H1 (cell line): Measurements from ENCODE around the gene UBASH3A. TPM values are rescaled to one million over a fixed set of nuclear protein-coding genes. Genes with fewer than 3 reads are reported as not detected.

Experiments
- CTCF ChIA-PET: fragments of 300-600 bp; sonication (Branson Sonifier 250); formaldehyde crosslinking; loops from one replicate; lab custom pipeline; 2021; ENCODE audit not compliant: partially characterized antibody; lab: Charles Lee
- POLR2A ChIA-PET: fragments of 300-600 bp; sonication (Branson Sonifier 250); formaldehyde crosslinking; loops from one replicate; lab custom pipeline; 2021; ENCODE audit warnings: inconsistent platforms; ENCODE audit not compliant: partially characterized antibody; lab: Charles Lee
- DNase-seq, 2 experiments: peaks; one replicate each; pipeline versions ENCODE4 v3.0.0 to v3.0.0-alpha.2; 2010 to 2022; ENCODE audit warnings: low spot score in 2 of 2, low read depth in 1 of 2, mixed read lengths in 1 of 2
- FAIRE-seq: peaks from 2 replicates; lab custom pipeline; 2011; peaks lifted over from hg19 to GRCh38; lab: Jason Lieb, UNC
- H2AFZ ChIP-seq: 2 replicates; pipeline ENCODE4 v1.8.1; 2012; ENCODE audit warnings: low read length, inconsistent platforms
- H2AK5ac ChIP-seq: 2 replicates; pipeline ENCODE4 v1.6.1; 2013; ENCODE audit warnings: low read depth, low read length
- H2BK120ac ChIP-seq: replicated peaks from 2 replicates; pipeline ENCODE3; 2013; ENCODE audit warnings: low read depth, low read length, inconsistent platforms
- H2BK12ac ChIP-seq: 2 replicates; pipeline ENCODE4 v1.6.1; 2013; ENCODE audit warnings: low read depth, low read length
- H2BK15ac ChIP-seq: 2 replicates; pipeline ENCODE4 v1.6.1; 2013; ENCODE audit warnings: low read length
- H2BK20ac ChIP-seq: 2 replicates; pipeline ENCODE4 v1.6.1; 2013; ENCODE audit warnings: low read length
- H2BK5ac ChIP-seq: 2 replicates; pipeline ENCODE4 v1.6.1; 2013; ENCODE audit warnings: low read depth, low read length
- H3K14ac ChIP-seq: 2 replicates; pipeline ENCODE4 v1.6.1; 2013; ENCODE audit warnings: inconsistent platforms; ENCODE audit not compliant: insufficient read length
- H3K18ac ChIP-seq: 2 replicates; pipeline ENCODE4 v1.6.1; 2013; ENCODE audit warnings: low read length; ENCODE audit errors: extremely low read depth
- H3K23ac ChIP-seq: 2 replicates; pipeline ENCODE4 v1.6.1; 2013; ENCODE audit warnings: inconsistent platforms; ENCODE audit not compliant: insufficient read length
- H3K23me2 ChIP-seq: 2 replicates; pipeline ENCODE4 v1.6.1; 2013; ENCODE audit warnings: low read depth, low read length
- H3K27ac ChIP-seq: 2 replicates; pipeline ENCODE4 v1.6.1; 2011; ENCODE audit warnings: low read depth, low read length, inconsistent platforms
- H3K27me3 ChIP-seq, 4 experiments: replicated peaks in 1 of 4; 1 replicate in 1 of 4; 2 replicates in 3 of 4; pipeline versions ENCODE4 v1.6.1 to v1.8.1; 2011 to 2013; ENCODE audit warnings: low read length in 3 of 4, mild to moderate bottlenecking in 3 of 4, inconsistent platforms in 2 of 4, mixed read lengths in 2 of 4, moderate library complexity in 1 of 4; ENCODE audit not compliant: control insufficient read depth in 3 of 4, insufficient read depth in 3 of 4; ENCODE audit errors: extremely low read depth in 1 of 4
- H3K36me3 ChIP-seq, 4 experiments: 2 replicates each; pipeline versions ENCODE4 v1.6.1 to v1.8.1; 2011 to 2013; ENCODE audit warnings: mild to moderate bottlenecking in 4 of 4, low read length in 3 of 4, moderate library complexity in 2 of 4, control low read depth in 1 of 4, inconsistent platforms in 1 of 4; ENCODE audit not compliant: insufficient read depth in 4 of 4, control insufficient read depth in 2 of 4
- H3K4ac ChIP-seq: replicated peaks from 2 replicates; pipeline ENCODE3; 2013; ENCODE audit warnings: low read length, low read depth, mixed read lengths, inconsistent platforms; ENCODE audit not compliant: insufficient read length
- H3K4me1 ChIP-seq, 4 experiments: replicated peaks in 1 of 4; 1 replicate in 1 of 4; 2 replicates in 3 of 4; pipeline versions ENCODE4 v1.6.1 to v1.8.1; 2011 to 2013; ENCODE audit warnings: low read length in 3 of 4, inconsistent platforms in 2 of 4, mixed read lengths in 1 of 4; ENCODE audit not compliant: insufficient read depth in 4 of 4, control insufficient read depth in 3 of 4
- H3K4me2 ChIP-seq, 2 experiments: 2 replicates each; pipeline versions ENCODE4 v1.6.1 to v1.8.1; 2011 to 2013; ENCODE audit warnings: low read depth in 2 of 2, low read length in 2 of 2, control low read depth in 1 of 2, inconsistent platforms in 1 of 2, mild to moderate bottlenecking in 1 of 2; ENCODE audit not compliant: insufficient read depth in 1 of 2
- H3K4me3 ChIP-seq, 4 experiments: fragments of 200-600, 300-600 bp in 1 of 4; sonication (generic), shearing (Covaris generic), sonication (Bioruptor Twin) in 1 of 4; 2 replicates each; pipeline versions ENCODE4 v1.5.1 to v1.8.1; 2011 to 2016; ENCODE audit warnings: low read length in 4 of 4, low read depth in 3 of 4, control low read depth in 2 of 4, inconsistent platforms in 2 of 4, mild to moderate bottlenecking in 2 of 4, mixed read lengths in 1 of 4, moderate library complexity in 1 of 4; ENCODE audit not compliant: insufficient read depth in 2 of 4; ENCODE audit errors: extremely low read depth in 1 of 4
- H3K56ac ChIP-seq: replicated peaks from 2 replicates; pipeline ENCODE3; 2013; ENCODE audit warnings: low read depth, mild to moderate bottlenecking, mixed read lengths, low read length, inconsistent platforms; ENCODE audit not compliant: insufficient read length
- H3K79me1 ChIP-seq: 2 replicates; pipeline ENCODE4 v1.6.1; 2013; ENCODE audit warnings: low read depth, low read length, control low read depth
- H3K79me2 ChIP-seq, 2 experiments: 2 replicates each; pipeline versions ENCODE4 v1.6.1 to v1.8.1; 2012 to 2013; ENCODE audit warnings: low read length in 2 of 2, mild to moderate bottlenecking in 2 of 2, inconsistent platforms in 1 of 2; ENCODE audit not compliant: insufficient read depth in 2 of 2, control insufficient read depth in 1 of 2
- H3K9ac ChIP-seq, 4 experiments: replicated peaks in 1 of 4; 1 replicate in 1 of 4; 2 replicates in 3 of 4; pipeline versions ENCODE4 v1.6.1 to v1.8.1; 2011 to 2013; ENCODE audit warnings: low read depth in 3 of 4, low read length in 3 of 4, control low read depth in 2 of 4, mild to moderate bottlenecking in 2 of 4, moderate library complexity in 2 of 4, inconsistent platforms in 1 of 4; ENCODE audit errors: extremely low read depth in 1 of 4
- H3K9me3 ChIP-seq, 2 experiments: 2 replicates each; pipeline versions ENCODE4 v1.6.1 to v1.8.1; 2012 to 2013; ENCODE audit warnings: mild to moderate bottlenecking in 2 of 2, moderate library complexity in 2 of 2, control low read depth in 1 of 2, inconsistent platforms in 1 of 2, low read depth in 1 of 2, low read length in 1 of 2, mixed read lengths in 1 of 2; ENCODE audit not compliant: insufficient read depth in 2 of 2
- H4K20me1 ChIP-seq, 2 experiments: replicated peaks in 1 of 2; 2 replicates each; pipeline versions ENCODE3 to v1.8.1; 2011 to 2013; ENCODE audit warnings: inconsistent platforms in 2 of 2, low read length in 2 of 2, mild to moderate bottlenecking in 1 of 2; ENCODE audit not compliant: insufficient read depth in 2 of 2, control insufficient read depth in 1 of 2
- H4K5ac ChIP-seq: 2 replicates; pipeline ENCODE4 v1.6.1; 2013; ENCODE audit warnings: low read length, low read depth, mixed read lengths, inconsistent platforms; ENCODE audit not compliant: insufficient read length
- H4K8ac ChIP-seq: 2 replicates; pipeline ENCODE4 v1.8.0; 2013; ENCODE audit warnings: mild to moderate bottlenecking, moderate library complexity, low read length, inconsistent platforms; ENCODE audit not compliant: insufficient read depth; ENCODE audit errors: extremely low read depth
- H4K91ac ChIP-seq: replicated peaks from 2 replicates; pipeline ENCODE3; 2013; ENCODE audit warnings: low read length, mixed read lengths, inconsistent platforms; ENCODE audit not compliant: insufficient read length
- WGBS, 2 experiments: shearing (Covaris generic) in 1 of 2; methylation state at CpG; one replicate each; pipeline versions ENCODE4 v1.1.6 to v1.1.7; 2013 to 2015; ENCODE audit warnings: low lambda C conversion rate in 2 of 2, mixed read lengths in 2 of 2, inconsistent platforms in 1 of 2, low coverage in 1 of 2, missing lambda C conversion rate in 1 of 2; ENCODE audit not compliant: insufficient replicate concordance in 2 of 2, insufficient coverage in 1 of 2, insufficient read length in 1 of 2; ENCODE audit errors: extremely low coverage in 1 of 2, missing lambda C conversion rate in 1 of 2; 5-methylcytosine and 5-hydroxymethylcytosine counted together
- polyA plus RNA-seq, 7 experiments: library from polyadenylated mRNA; depleted of rRNA in 3 of 7; stranded (reverse) in 5 of 7; unstranded in 2 of 7; fragments of >200 nt in 5 of 7; fragments of 200-250 nt in 2 of 7; gene quantifications; 1 replicate in 5 of 7; 2 replicates in 1 of 7; 4 replicates in 1 of 7; pipeline versions ENCODE4 v1.2.1 to v1.2.3, GENCODE V29; 2011 to 2013; ENCODE audit warnings: missing spikeins in 2 of 7, mixed read lengths in 2 of 7
- total RNA-seq: library from RNA; stranded (reverse); fragmentation: NEBNext Ultra II Directional; extraction: Animal tissue kit (Norgen Biotek cat#: 25700); gene quantifications from 2 replicates; pipeline ENCODE4 v1.2.1, GENCODE V29; 2021

The UBASH3A gene
- total and polyA plus RNA-seq, 2 of the 8 experiments (the other 6 are each of a cell fraction or from before 2014, with no cell fraction given), result not detected

DNA sequence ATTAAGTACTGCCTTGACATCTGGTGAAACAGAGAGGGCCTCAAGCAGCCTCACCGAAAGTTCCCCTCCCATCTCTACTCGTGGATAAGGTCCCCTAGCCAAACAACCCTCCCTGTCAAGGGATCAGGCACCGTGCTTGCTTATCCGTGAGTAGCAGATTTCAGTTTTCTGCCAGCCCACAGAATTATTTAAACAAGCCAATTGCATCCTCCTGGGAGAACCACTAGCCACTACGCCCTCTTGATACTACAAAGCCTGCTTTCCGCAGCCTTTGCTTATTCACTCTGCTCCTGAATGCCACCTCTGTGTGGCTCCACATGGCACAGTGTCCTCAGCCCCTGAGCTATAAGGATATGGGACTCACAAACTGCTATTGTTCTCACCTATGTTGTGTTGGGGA, 47.1 kb upstream of the UBASH3A start:
- no peaks in the 10 kb centered on the region for H3K4me1 ChIP-seq
- no peak overlapping the region for H2BK120ac ChIP-seq
- no peak for DNase-seq
- H3K4ac ChIP-seq, result no peak overlapping the region
- no peak overlapping the region for H3K9ac ChIP-seq
- H3K18ac ChIP-seq, result no peak overlapping the region
- 56% methylated on average over 6 of the region's 6 CpGs; no CpG with 5 or more reads in 1 of the 2 experiments for WGBS, 2 experiments
- ChIA-PET POLR2A (no interaction called here), CTCF (interaction anchor here (1.5 to 5.0 kb wide), 2 partner anchors 9 to 18 kb away, joined by 8 to 22 read pairs; no protein-coding TSS in a partner anchor)
- no peak overlapping the region for H4K8ac ChIP-seq
- H3K27me3 ChIP-seq, result no peaks in the 10 kb centered on the region
- H2BK5ac ChIP-seq, result no peak overlapping the region
- FAIRE-seq, result no peak
- no peak overlapping the region for H2AK5ac ChIP-seq
- H2AFZ ChIP-seq, result no peak overlapping the region
- no peak overlapping the region for H3K27ac ChIP-seq
- no peak overlapping the region for H3K23ac ChIP-seq
- H3K56ac ChIP-seq, result no peak overlapping the region
- no peak overlapping the region for H2BK20ac ChIP-seq
- H3K79me2 ChIP-seq, result no peaks in the 10 kb centered on the region
- no peaks in the 10 kb centered on the region for H3K23me2 ChIP-seq
- no peak overlapping the region for H2BK12ac ChIP-seq
- H4K91ac ChIP-seq, result no peak overlapping the region
- no peaks in the 10 kb centered on the region; the same call in 1 of the 2 replicates for H3K79me1 ChIP-seq
- H3K9me3 ChIP-seq, result peaks cover 8 to 9% of the 10 kb centered on the region in 2 experiments
- H4K5ac ChIP-seq, result no peak overlapping the region
- H3K36me3 ChIP-seq, result no peaks in the 10 kb centered on the region
- no peak overlapping the region for H2BK15ac ChIP-seq
- no peak overlapping the region for H3K4me2 ChIP-seq
- no peak overlapping the region for H3K4me3 ChIP-seq
- no peaks in the 10 kb centered on the region for H4K20me1 ChIP-seq
- no peak overlapping the region for H3K14ac ChIP-seq
